ENCODE measurements around the gene RNF34. TPM values are rescaled to one million over a fixed set of nuclear protein-coding genes. Genes with fewer than 3 reads are reported as not detected.
A peak's percentile ranks its signal among the peaks of the same experiment; 100 is the strongest.

Gene RNF34
- total RNA-seq, 2 experiments from 2014 or later = 85.4 to 145 TPM

GRCh38 chr12:121397521-121397920 is 2.4 kb upstream of the RNF34 start:
- Histone ChIP-seq H3K36me3 (ENCODE audit: insufficient read depth, low read length) (peaks cover 2% of the 10 kb centered on the region; the same call in 1 of the 2 replicates), H3K4me3 (ENCODE audit: low read depth, low read length, poor library complexity, severe bottlenecking) (no peak overlapping the region), H3K9me3 (ENCODE audit: low read length) (no peaks in the 10 kb centered on the region), H3K4me1 (ENCODE audit: insufficient read depth, low read length, poor library complexity, severe bottlenecking) (peaks cover 20% of the 10 kb centered on the region), H3K9me2 (ENCODE audit: insufficient read depth, low read length) (no peaks in the 10 kb centered on the region), H3K4me2 (ENCODE audit: low read length) (no peak overlapping the region), H4K20me1 (ENCODE audit: insufficient read depth, low read length) (peaks cover 11% of the 10 kb centered on the region; the same call in 1 of the 2 replicates), H3K27ac (ENCODE audit: low read depth, low read length, poor library complexity, severe bottlenecking) (no peak overlapping the region), H2AFZ (ENCODE audit: low read length) (no peak overlapping the region), H3K79me2 (ENCODE audit: insufficient read depth, low read depth, low read length) (peaks cover 36% of the 10 kb centered on the region)
- BruUV-seq (replicated peaks) = no TSS peak
- intact Hi-C loops (cut with micrococcal nuclease; ENCODE audit: unreplicated experiment) = no loop called here
- no peak for DNase-seq (ENCODE audit: low spot score)
- CTCF ChIA-PET (ENCODE audit: unreplicated experiment) = no interaction called here
- TF ChIP-seq EZH2phosphoT487 (IDR thresholded peaks at IDR 0.05; ENCODE audit: borderline replicate concordance, low read depth, low read length) (no peak), CTCF (conservative IDR thresholded peaks at IDR 0.05; ENCODE audit: low read length) (no peak)
- POLR2A ChIA-PET = interaction anchor here (0.6 to 1.2 kb wide), 4 partner anchors 29 to 289 kb away, joined by 3 to 5 read pairs (median 3); no protein-coding TSS in a partner anchor

GRCh38 chr12:121398355-121398754 is 1.6 kb upstream of the RNF34 start:
- peak overlapping the region; percentile 65 for H3K4me2 ChIP-seq (ENCODE audit: low read length)
- TF ChIP-seq CTCF (conservative IDR thresholded peaks at IDR 0.05; ENCODE audit: low read length) (no peak), EZH2phosphoT487 (IDR thresholded peaks at IDR 0.05; ENCODE audit: borderline replicate concordance, low read depth, low read length) (no peak)
- intact Hi-C loops (cut with micrococcal nuclease; ENCODE audit: unreplicated experiment) = no loop called here
- peaks cover 22% of the 10 kb centered on the region for H3K4me1 ChIP-seq (ENCODE audit: insufficient read depth, low read length, poor library complexity, severe bottlenecking)
- no peaks in the 10 kb centered on the region for H3K9me2 ChIP-seq (ENCODE audit: insufficient read depth, low read length)
- POLR2A ChIA-PET = interaction anchor here (1.0 to 1.4 kb wide), 2 partner anchors 44 to 288 kb away, joined by 3 to 6 read pairs; no protein-coding TSS in a partner anchor
- peaks cover 42% of the 10 kb centered on the region for H3K79me2 ChIP-seq (ENCODE audit: insufficient read depth, low read depth, low read length)
- H4K20me1 ChIP-seq (ENCODE audit: insufficient read depth, low read length) = peaks cover 11% of the 10 kb centered on the region; the same call in 1 of the 2 replicates
- BruUV-seq (replicated peaks) = no TSS peak
- no peaks in the 10 kb centered on the region for H3K9me3 ChIP-seq (ENCODE audit: low read length)
- DNase-seq (ENCODE audit: low spot score) = no peak
- H3K27ac ChIP-seq (ENCODE audit: low read depth, low read length, poor library complexity, severe bottlenecking) = peak overlapping the region; percentile 66
- peak overlapping the region; percentile 93 for H3K4me3 ChIP-seq (ENCODE audit: low read depth, low read length, poor library complexity, severe bottlenecking)
- peak overlapping the region; percentile 44; the same call in 1 of the 2 replicates for H2AFZ ChIP-seq (ENCODE audit: low read length)
- CTCF ChIA-PET (ENCODE audit: unreplicated experiment) = no interaction called here
- peaks cover 9% of the 10 kb centered on the region; the same call in 1 of the 2 replicates for H3K36me3 ChIP-seq (ENCODE audit: insufficient read depth, low read length)

Measured in OCI-LY7 (cell line).